ENCODE measurements around the gene LMBR1. TPM values are rescaled to one million over a fixed set of nuclear protein-coding genes. Genes with fewer than 3 reads are reported as not detected.

The LMBR1 gene
- total and polyA plus RNA-seq, 2 of the 13 experiments (the other 11 are each of a cell fraction or from before 2014, with no cell fraction given): 20.9 to 39.6 TPM

GRCh38 chr7:156640949-156641485, 252.0 kb downstream of the LMBR1 start (continued):
- TF ChIP-seq ZNF775 (CRISPR knock-in tag; IDR thresholded peaks at IDR 0.05; ENCODE audit: borderline replicate concordance): no peak
- TF ChIP-seq ZNF501 (CRISPR knock-in tag; IDR thresholded peaks at IDR 0.05): no peak
- no peak for TF ChIP-seq ZNF598 (CRISPR knock-in tag; IDR thresholded peaks at IDR 0.05; ENCODE audit: borderline replicate concordance)
- no peak for TF ChIP-seq ZSCAN22 (CRISPR knock-in tag; IDR thresholded peaks at IDR 0.05)
- TF ChIP-seq DMAP1 (CRISPR knock-in tag; IDR thresholded peaks at IDR 0.05): no peak

DNA sequence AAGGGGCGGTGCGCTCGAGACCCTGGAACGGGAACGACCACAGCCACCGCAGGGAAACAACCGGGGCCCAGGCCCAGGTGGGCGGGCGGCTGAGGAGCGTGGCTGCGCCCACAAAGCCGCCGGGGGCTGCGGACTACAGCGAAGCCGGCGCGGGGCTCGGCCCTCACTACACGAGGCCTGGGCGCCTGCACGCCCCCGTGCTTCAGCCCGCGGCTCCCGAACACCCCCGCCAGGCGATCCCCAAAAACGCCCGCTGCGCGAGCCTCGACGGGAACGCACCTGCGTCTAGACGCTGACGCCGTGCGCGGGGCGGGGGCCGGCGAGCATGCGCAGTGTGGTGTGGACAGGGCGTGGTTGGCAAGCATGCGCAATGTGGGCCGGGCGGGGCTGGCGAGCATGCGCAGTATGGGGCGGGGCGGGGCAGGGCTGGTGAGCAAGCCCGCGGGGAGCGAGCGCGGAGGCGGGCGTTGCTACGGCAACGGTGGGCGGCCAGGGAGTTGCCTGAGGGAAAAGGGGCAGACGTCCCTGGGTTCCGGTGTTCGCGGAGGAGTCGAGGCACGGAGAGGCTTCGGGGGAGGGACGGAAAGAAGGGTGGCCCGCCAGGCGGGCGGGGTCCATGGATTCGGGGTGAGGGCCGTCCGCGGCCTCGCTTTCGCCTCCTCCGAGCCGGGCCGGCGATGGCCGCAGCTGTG, 252.6 kb downstream of the LMBR1 start, which contains the start of gene RNF32:
RNF32 (plus strand) TSS at position 518 of the 692 bp plus-strand sequence. CDS start 3,104 bp downstream, outside the sequence.
- ChIA-PET POLR2A (no interaction called here), CTCF (ENCODE audit: low intra/inter-chr PET ratio, low total read pairs) (no interaction called here)
- Histone ChIP-seq H3K27me3 (ENCODE audit: control insufficient read depth in 1 of 2, insufficient read depth in 2 of 2, low read length in 2 of 2) (no peaks in the 10 kb centered on the region), H3K36me3 (replicated peaks in 1 of 2; ENCODE audit: control insufficient read depth in 1 of 2, insufficient read depth in 2 of 2, low read length in 2 of 2) (no peaks in the 10 kb centered on the region), H3K9me3 (ENCODE audit: low read length) (no peaks in the 10 kb centered on the region), H2AFZ (ENCODE audit: low read length) (no peak within 1 kb of the TSS), H3K9ac (ENCODE audit: insufficient read depth, low read depth, low read length) (no peak within 1 kb of the TSS), H3K4me3 (replicated peaks in 1 of 3; ENCODE audit: insufficient read depth in 1 of 3, low read depth in 2 of 3, low read length in 3 of 3) (no peak within 1 kb of the TSS), H3K4me1 (ENCODE audit: insufficient read depth, low read length) (no peaks in the 10 kb centered on the region), H3K27ac (ENCODE audit: extremely low read length, insufficient read depth, low read length) (no peak within 1 kb of the TSS), H3K79me2 (ENCODE audit: insufficient read depth, low read length) (no peaks in the 10 kb centered on the region), H4K20me1 (ENCODE audit: insufficient read depth, low read length) (no peaks in the 10 kb centered on the region), H3K4me2 (ENCODE audit: low read depth, low read length) (no peak within 1 kb of the TSS)
- FAIRE-seq: no peak
- DNase-seq (ENCODE audit: low spot score): no peak
- BruUV-seq (replicated peaks): no TSS peak
- TF ChIP-seq ZNF768 (CRISPR knock-in tag; IDR thresholded peaks at IDR 0.05) (no peak), NR1H2 (CRISPR knock-in tag; IDR thresholded peaks at IDR 0.05; ENCODE audit: borderline replicate concordance, low read depth) (no peak), TMF1 (CRISPR knock-in tag; IDR thresholded peaks at IDR 0.05; ENCODE audit: low read depth) (no peak), MXD1 (CRISPR knock-in tag; IDR thresholded peaks at IDR 0.05) (no peak), BHLHE40 (IDR thresholded peaks at IDR 0.05; ENCODE audit: low read length) (no peak)
- whole genome bisulfite sequencing (ENCODE audit: low lambda C conversion rate): 98% methylated on average over 80 of the region's 85 CpGs
- ATAC-seq: no peak
- in situ Hi-C loops (cut with HindIII; ENCODE audit: extremely low pct_ligation_motif_present, low pct_unique_long_range_greater_than_20kb): loop anchor here (25.0 kb wide), 1 partner anchor 828 kb away; the partner anchor contains the start of gene SHH
- intact Hi-C loops (cut with micrococcal nuclease; ENCODE audit: unreplicated experiment): no loop called here

Data from HepG2 (cell line).